Upper lobe of left lung (tissue), 4 donors: Measurements from ENCODE around the gene TMPRSS5.

Experiments
- CTCF ChIP-seq, 6 experiments: fragments of 450-650 bp in 4 of 6; fragments of 200-600 bp in 2 of 6; sonication (generic) in 2 of 6; IDR thresholded peaks; one replicate each; pipeline ENCODE4 v1.5.1; 2016 to 2019; ENCODE audit warnings: antibody characterized with exemption in 6 of 6
- EP300 ChIP-seq, 4 donors: sonication (generic); formaldehyde crosslinking; IDR thresholded peaks; one replicate each; pipeline ENCODE4 v1.5.1; 2017; ENCODE audit warnings: antibody characterized with exemption in 4 of 4, control low read depth in 2 of 4
- POLR2A ChIP-seq, 4 donors: fragments of 450-650 bp; IDR thresholded peaks; one replicate each; pipeline ENCODE4 v1.5.1; 2016 to 2017; ENCODE audit warnings: antibody characterized with exemption in 4 of 4, mild to moderate bottlenecking in 2 of 4

- TF ChIP-seq CTCF (IDR thresholded peaks at IDR 0.05) (no peak), POLR2A (IDR thresholded peaks at IDR 0.05) (no peak), EP300 (IDR thresholded peaks at IDR 0.05) (no peak)
Observed at GRCh38 chr11:113683481-113684046, 22.5 kb downstream of the TMPRSS5 start.
